ENCODE measurements around the gene TRIM2.

DNA sequence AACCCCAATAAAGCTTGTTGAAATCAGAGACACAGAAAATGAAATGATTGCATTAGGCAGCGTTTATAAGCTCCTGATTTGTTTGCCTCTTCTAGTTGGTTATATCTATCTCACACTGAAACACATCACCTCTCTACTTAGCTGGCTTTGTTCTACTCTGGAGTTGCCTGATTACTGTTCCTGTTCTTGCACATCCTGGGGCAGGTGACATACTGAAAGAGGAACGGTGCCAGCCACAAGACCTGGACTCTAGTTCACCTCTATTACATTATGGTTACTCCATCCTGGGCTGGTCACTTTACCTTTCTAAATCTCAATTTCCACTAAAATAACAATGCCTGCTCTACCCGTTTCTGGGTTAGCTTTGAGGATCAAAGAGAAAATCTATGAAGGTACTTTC lies 47.9 kb downstream of the TRIM2 start:
- TF ChIP-seq, protein P1, sequence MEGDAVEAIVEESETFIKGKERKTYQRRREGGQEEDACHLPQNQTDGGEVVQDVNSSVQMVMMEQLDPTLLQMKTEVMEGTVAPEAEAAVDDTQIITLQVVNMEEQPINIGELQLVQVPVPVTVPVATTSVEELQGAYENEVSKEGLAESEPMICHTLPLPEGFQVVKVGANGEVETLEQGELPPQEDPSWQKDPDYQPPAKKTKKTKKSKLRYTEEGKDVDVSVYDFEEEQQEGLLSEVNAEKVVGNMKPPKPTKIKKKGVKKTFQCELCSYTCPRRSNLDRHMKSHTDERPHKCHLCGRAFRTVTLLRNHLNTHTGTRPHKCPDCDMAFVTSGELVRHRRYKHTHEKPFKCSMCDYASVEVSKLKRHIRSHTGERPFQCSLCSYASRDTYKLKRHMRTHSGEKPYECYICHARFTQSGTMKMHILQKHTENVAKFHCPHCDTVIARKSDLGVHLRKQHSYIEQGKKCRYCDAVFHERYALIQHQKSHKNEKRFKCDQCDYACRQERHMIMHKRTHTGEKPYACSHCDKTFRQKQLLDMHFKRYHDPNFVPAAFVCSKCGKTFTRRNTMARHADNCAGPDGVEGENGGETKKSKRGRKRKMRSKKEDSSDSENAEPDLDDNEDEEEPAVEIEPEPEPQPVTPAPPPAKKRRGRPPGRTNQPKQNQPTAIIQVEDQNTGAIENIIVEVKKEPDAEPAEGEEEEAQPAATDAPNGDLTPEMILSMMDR (IDR thresholded peaks at IDR 0.05; ENCODE audit: poor library complexity), result no peak
- no peak for TF ChIP-seq EZH2phosphoT487 (IDR thresholded peaks at IDR 0.05; ENCODE audit: low read depth, severe bottlenecking, unreplicated experiment)
